ENCODE data around the gene GTF3C5. TPM values are rescaled to one million over a fixed set of nuclear protein-coding genes. Genes with fewer than 3 reads are reported as not detected.

The GTF3C5 gene
- total RNA-seq, 1 donor from 2014 or later = 94.0 TPM

DNA sequence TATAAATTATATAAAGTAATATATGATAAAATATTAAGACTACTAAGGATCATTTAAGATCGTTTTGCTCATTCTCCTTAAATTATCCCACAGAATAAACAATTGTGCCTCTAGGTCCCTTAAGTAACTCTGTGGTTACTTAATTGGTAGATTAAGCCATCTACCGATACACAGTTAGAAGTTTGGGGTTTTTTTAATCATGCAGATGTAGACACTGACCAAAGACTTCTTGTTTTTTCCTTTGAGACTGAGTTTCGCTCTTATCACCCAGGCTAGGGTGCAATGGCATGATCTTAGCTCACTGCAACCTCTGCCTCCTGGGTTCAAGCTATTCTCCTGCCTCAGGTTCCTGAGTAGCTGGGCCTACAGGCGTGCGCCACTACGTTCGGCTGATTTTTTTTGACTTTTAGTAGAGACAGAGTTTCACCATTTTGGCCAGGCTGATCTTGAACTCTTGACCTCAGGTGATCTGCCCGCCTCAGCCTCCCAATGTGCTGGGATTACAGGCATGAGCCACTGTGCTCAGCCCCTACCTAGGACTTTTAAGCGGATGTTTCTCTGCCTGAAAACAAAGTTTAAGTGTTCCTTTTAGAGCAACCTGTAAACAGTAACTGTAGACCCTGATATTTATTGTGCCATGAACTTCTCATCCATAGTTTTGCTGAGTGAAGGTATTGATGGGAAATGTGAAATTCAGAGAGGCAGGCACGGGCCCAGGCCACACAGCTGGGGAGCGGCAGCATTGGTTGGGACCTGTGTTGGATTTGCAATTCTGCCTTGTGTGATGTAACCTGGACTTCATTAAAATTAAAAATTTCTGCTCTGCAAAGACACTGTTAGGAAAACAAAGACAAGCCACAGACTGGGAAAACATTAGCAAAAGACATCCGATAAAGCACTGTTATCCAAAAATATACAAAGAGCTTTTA is 42.6 kb downstream of the GTF3C5 start:
- no peak for TF ChIP-seq CTCF (IDR thresholded peaks at IDR 0.05; ENCODE audit: unreplicated experiment)
- Mint-ChIP-seq H3K4me1 (ENCODE audit: low read depth) (no peaks in the 10 kb centered on the region), H3K36me3 (ENCODE audit: insufficient read depth) (peaks cover 3% of the 10 kb centered on the region), H3K4me3 (ENCODE audit: low read depth) (no peak overlapping the region), H3K27ac (no peak overlapping the region), H3K27me3 (peaks cover 6% of the 10 kb centered on the region), H3K9me3 (ENCODE audit: low read depth) (no peaks in the 10 kb centered on the region)
- DNase-seq (ENCODE audit: low spot score, unreplicated experiment) = no peak

- Mint-ChIP-seq H3K4me3 (ENCODE audit: low read depth) (no peak overlapping the region), H3K9me3 (ENCODE audit: low read depth) (no peaks in the 10 kb centered on the region), H3K27me3 (peaks cover 11% of the 10 kb centered on the region), H3K27ac (no peak overlapping the region), H3K4me1 (ENCODE audit: low read depth) (no peaks in the 10 kb centered on the region), H3K36me3 (ENCODE audit: insufficient read depth) (peaks cover 3% of the 10 kb centered on the region)
- TF ChIP-seq CTCF (IDR thresholded peaks at IDR 0.05; ENCODE audit: unreplicated experiment) = no peak
- DNase-seq (ENCODE audit: low spot score, unreplicated experiment) = no peak
Observed at GRCh38 chr9:133074111-133074651, 43.4 kb downstream of the GTF3C5 start.

- H3K27ac Mint-ChIP-seq = no peak overlapping the region
- no peak for DNase-seq (ENCODE audit: low spot score, unreplicated experiment)
- no peaks in the 10 kb centered on the region for H3K4me1 Mint-ChIP-seq (ENCODE audit: low read depth)
Observed at GRCh38 chr9:133075925-133076630, 45.3 kb downstream of the GTF3C5 start.

GRCh38 chr9:133076691-133077090 is 45.9 kb downstream of the GTF3C5 start:
- H3K36me3 Mint-ChIP-seq (ENCODE audit: insufficient read depth) = peaks cover 3% of the 10 kb centered on the region
- TF ChIP-seq CTCF (IDR thresholded peaks at IDR 0.05; ENCODE audit: unreplicated experiment) = no peak
- H3K27me3 Mint-ChIP-seq = peaks cover 19% of the 10 kb centered on the region
- no peaks in the 10 kb centered on the region for H3K9me3 Mint-ChIP-seq (ENCODE audit: low read depth)
- H3K27ac Mint-ChIP-seq = no peak overlapping the region
- no peak overlapping the region for H3K4me3 Mint-ChIP-seq (ENCODE audit: low read depth)
- H3K4me1 Mint-ChIP-seq (ENCODE audit: low read depth) = no peaks in the 10 kb centered on the region
- no peak for DNase-seq (ENCODE audit: low spot score, unreplicated experiment)

More at GRCh38 chr9:133075925-133076630, 45.3 kb downstream of the GTF3C5 start:
- H3K4me3 Mint-ChIP-seq (ENCODE audit: low read depth) = no peak overlapping the region
- H3K36me3 Mint-ChIP-seq (ENCODE audit: insufficient read depth) = peaks cover 3% of the 10 kb centered on the region
- H3K27me3 Mint-ChIP-seq = peaks cover 19% of the 10 kb centered on the region
- H3K9me3 Mint-ChIP-seq (ENCODE audit: low read depth) = no peaks in the 10 kb centered on the region
- no peak for TF ChIP-seq CTCF (IDR thresholded peaks at IDR 0.05; ENCODE audit: unreplicated experiment)

- peaks cover 19% of the 10 kb centered on the region for H3K27me3 Mint-ChIP-seq
- no peaks in the 10 kb centered on the region for H3K4me1 Mint-ChIP-seq (ENCODE audit: low read depth)
- H3K4me3 Mint-ChIP-seq (ENCODE audit: low read depth) = no peak overlapping the region
- no peak for TF ChIP-seq CTCF (IDR thresholded peaks at IDR 0.05; ENCODE audit: unreplicated experiment)
- no peak for DNase-seq (ENCODE audit: low spot score, unreplicated experiment)
- no peak overlapping the region for H3K27ac Mint-ChIP-seq
- no peaks in the 10 kb centered on the region for H3K9me3 Mint-ChIP-seq (ENCODE audit: low read depth)
- H3K36me3 Mint-ChIP-seq (ENCODE audit: insufficient read depth) = no peaks in the 10 kb centered on the region
Observed at GRCh38 chr9:133078486-133078885, 47.7 kb downstream of the GTF3C5 start.
